Hindlimb muscle (tissue), 1 donor: ENCODE measurements around the gene POLR2B. TPM values are rescaled to one million over a fixed set of nuclear protein-coding genes. Genes with fewer than 3 reads are reported as not detected.

Source experiments
- polyA plus RNA-seq: library from polyadenylated mRNA; unstranded; fragments of 120-200 nt; gene quantifications from one replicate; pipeline ENCODE4 v1.2.1, GENCODE V29; 2013; ENCODE audit not compliant: insufficient read length

Gene POLR2B
- polyA plus RNA-seq, 1 donor = 74.9 TPM

Other genes with a start within 250 kb of the POLR2B start
- gene SPINK2, start 157.2 kb upstream of the POLR2B start, polyA plus RNA-seq = not detected
- 24.9 TPM for gene REST, start 71.0 kb upstream of the POLR2B start, polyA plus RNA-seq
- 20.7 TPM for gene NOA1, start 1.3 kb upstream of the POLR2B start, polyA plus RNA-seq
- gene IGFBP7, start 131.5 kb downstream of the POLR2B start, polyA plus RNA-seq = 150 TPM